ENCODE results near the gene ADRB1. TPM values are rescaled to one million over a fixed set of nuclear protein-coding genes. Genes with fewer than 3 reads are reported as not detected.
A peak's percentile ranks its signal among the peaks of the same experiment; 100 is the strongest.

Gene ADRB1
- total RNA-seq, 1 donor from 2014 or later = 35.0 TPM

- Histone ChIP-seq H3K27ac (replicated peaks) (peak overlapping the region; percentile 88), H3K4me3 (no peak overlapping the region), H3K4me1 (peaks cover 72% of the 10 kb centered on the region), H3K27me3 (ENCODE audit: low read depth) (no peaks in the 10 kb centered on the region), H3K9me3 (replicated peaks) (peaks cover 6% of the 10 kb centered on the region), H3K36me3 (no peaks in the 10 kb centered on the region)
- intact Hi-C loops (cut with micrococcal nuclease) = no loop called here
- TF ChIP-seq CTCF (IDR thresholded peaks at IDR 0.05; ENCODE audit: borderline replicate concordance) = no peak
- peak; percentile 66 for DNase-seq
Measured at GRCh38 chr10:114064151-114065048, 20.7 kb downstream of the ADRB1 start.

- Histone ChIP-seq H3K9me3 (replicated peaks) (peaks cover 1% of the 10 kb centered on the region), H3K27ac (replicated peaks) (peak overlapping the region; percentile 88)
- intact Hi-C loops (cut with micrococcal nuclease) = no loop called here
Measured at GRCh38 chr10:114065049-114065435, 21.4 kb downstream of the ADRB1 start.

GRCh38 chr10:114068054-114068707 lies 24.5 kb downstream of the ADRB1 start:
- H3K4me3 ChIP-seq = no peak overlapping the region
- H3K9me3 ChIP-seq (replicated peaks) = no peaks in the 10 kb centered on the region
- H3K4me1 ChIP-seq = peaks cover 54% of the 10 kb centered on the region
- H3K36me3 ChIP-seq = no peaks in the 10 kb centered on the region
- no peaks in the 10 kb centered on the region for H3K27me3 ChIP-seq (ENCODE audit: low read depth)
- TF ChIP-seq CTCF (IDR thresholded peaks at IDR 0.05; ENCODE audit: borderline replicate concordance) = no peak
- peak overlapping the region; percentile 88 for H3K27ac ChIP-seq (replicated peaks)
- intact Hi-C loops (cut with micrococcal nuclease) = no loop called here
- DNase-seq = no peak

More at GRCh38 chr10:114065049-114065435, 21.4 kb downstream of the ADRB1 start:
- H3K27me3 ChIP-seq (ENCODE audit: low read depth) = no peaks in the 10 kb centered on the region
- H3K4me1 ChIP-seq = peaks cover 66% of the 10 kb centered on the region
- no peaks in the 10 kb centered on the region for H3K36me3 ChIP-seq
- no peak overlapping the region for H3K4me3 ChIP-seq
- TF ChIP-seq CTCF (IDR thresholded peaks at IDR 0.05; ENCODE audit: borderline replicate concordance) = no peak
- no peak for DNase-seq

- Histone ChIP-seq H3K27me3 (ENCODE audit: low read depth) (no peaks in the 10 kb centered on the region), H3K4me3 (no peak overlapping the region), H3K9me3 (replicated peaks) (no peaks in the 10 kb centered on the region), H3K27ac (replicated peaks) (no peak overlapping the region), H3K4me1 (peaks cover 33% of the 10 kb centered on the region), H3K36me3 (no peaks in the 10 kb centered on the region)
- TF ChIP-seq CTCF (IDR thresholded peaks at IDR 0.05; ENCODE audit: borderline replicate concordance) = no peak
- DNase-seq = no peak
- intact Hi-C loops (cut with micrococcal nuclease) = no loop called here
Measured at GRCh38 chr10:114070710-114071109, 27.0 kb downstream of the ADRB1 start.

GRCh38 chr10:114071178-114071577 lies 27.5 kb downstream of the ADRB1 start:
- Histone ChIP-seq H3K4me1 (peaks cover 28% of the 10 kb centered on the region), H3K27me3 (ENCODE audit: low read depth) (no peaks in the 10 kb centered on the region), H3K9me3 (replicated peaks) (no peaks in the 10 kb centered on the region), H3K27ac (replicated peaks) (no peak overlapping the region), H3K36me3 (no peaks in the 10 kb centered on the region), H3K4me3 (no peak overlapping the region)
- no peak for DNase-seq
- intact Hi-C loops (cut with micrococcal nuclease) = no loop called here
- no peak for TF ChIP-seq CTCF (IDR thresholded peaks at IDR 0.05; ENCODE audit: borderline replicate concordance)
